Ascending aorta (tissue), 2 donors: ENCODE results near the gene STON1. TPM values are rescaled to one million over a fixed set of nuclear protein-coding genes. Genes with fewer than 3 reads are reported as not detected.

Experiments
- DNase-seq, 2 donors: peaks; one replicate each; pipeline ENCODE4 v3.0.0-alpha.2; 2019; ENCODE audit warnings: low spot score in 2 of 2
- H3K27ac ChIP-seq, 2 donors: fragments of 200-600 bp; sonication (generic); one replicate each; pipeline ENCODE4 v1.5.1; 2016 to 2017; ENCODE audit warnings: mild to moderate bottlenecking in 1 of 2
- H3K27me3 ChIP-seq: fragments of 200-600 bp; sonication (generic); one replicate; pipeline ENCODE4 v1.5.1; 2017
- H3K36me3 ChIP-seq, 2 donors: fragments of 200-600 bp; sonication (generic); one replicate each; pipeline ENCODE4 v1.5.1; 2016
- H3K4me1 ChIP-seq, 2 donors: fragments of 200-600 bp; sonication (generic); one replicate each; pipeline ENCODE4 v1.5.1; 2016 to 2017; ENCODE audit warnings: mild to moderate bottlenecking in 1 of 2
- H3K4me3 ChIP-seq, 2 donors: fragments of 200-600 bp; sonication (generic); one replicate each; pipeline ENCODE4 v1.5.1; 2016 to 2017; ENCODE audit warnings: mild to moderate bottlenecking in 1 of 2
- H3K9me3 ChIP-seq, 2 donors: fragments of 200-600 bp; sonication (generic); one replicate each; pipeline ENCODE4 v1.5.1; 2016
- CTCF ChIP-seq, 3 experiments: fragments of 200-600 bp in 2 of 3; fragments of 450-650 bp in 1 of 3; sonication (generic) in 2 of 3; IDR thresholded peaks; one replicate each; pipeline ENCODE4 v1.5.1; 2016 to 2019; ENCODE audit warnings: antibody characterized with exemption in 3 of 3, mild to moderate bottlenecking in 1 of 3, moderate library complexity in 1 of 3
- intact Hi-C: fragments of 100-400 bp; cut with DNase I; formaldehyde crosslinking; loops from one replicate; pipeline ENCODE4 v1.15.1; 2023
- total RNA-seq: library from RNA; depleted of rRNA; stranded (reverse); fragments of >200 nt; gene quantifications from one replicate; pipeline ENCODE4 v1.1.0, GENCODE V29; 2016

Gene STON1
- total RNA-seq, 1 donor from 2014 or later, result 23.4 TPM

- Histone ChIP-seq H3K9me3 (no peaks in the 10 kb centered on the region), H3K27me3 (no peaks in the 10 kb centered on the region)
- no peak for TF ChIP-seq CTCF (IDR thresholded peaks at IDR 0.05)
Measured at GRCh38 chr2:48635786-48636185, 105.8 kb downstream of the STON1 start.

GRCh38 chr2:48638261-48638660 is 108.3 kb downstream of the STON1 start:
- Histone ChIP-seq H3K4me3 (no peak overlapping the region), H3K36me3 (no peaks in the 10 kb centered on the region), H3K4me1 (no peaks in the 10 kb centered on the region), H3K27ac (no peak overlapping the region), H3K9me3 (no peaks in the 10 kb centered on the region), H3K27me3 (no peaks in the 10 kb centered on the region)
- intact Hi-C loops, result no loop called here
- DNase-seq, result no peak
- TF ChIP-seq CTCF (IDR thresholded peaks at IDR 0.05), result no peak

More at GRCh38 chr2:48635786-48636185, 105.8 kb downstream of the STON1 start:
- intact Hi-C loops, result no loop called here
- H3K27ac ChIP-seq, result no peak overlapping the region
- no peaks in the 10 kb centered on the region for H3K36me3 ChIP-seq
- no peak for DNase-seq
- no peak overlapping the region for H3K4me3 ChIP-seq
- no peaks in the 10 kb centered on the region for H3K4me1 ChIP-seq

Other genes with a start within 250 kb of the STON1 start
- gene FOXN2, start 215.5 kb upstream of the STON1 start, total RNA-seq, result 10.6 TPM
- gene PPP1R21, start 89.4 kb upstream of the STON1 start, total RNA-seq, result 16.6 TPM
- gene GTF2A1L, start 87.7 kb downstream of the STON1 start, total RNA-seq, result 22.2 TPM
- gene LHCGR, start 225.6 kb downstream of the STON1 start, total RNA-seq, result not detected